GM23338 (cell line): ENCODE results near the gene TUBB3. TPM values are rescaled to one million over a fixed set of nuclear protein-coding genes. Genes with fewer than 3 reads are reported as not detected.

Source experiments
- ATAC-seq: fragments of 200-7000 bp; cut with Tn5 transposase; 3 replicates; pipeline ENCODE4 v1.9.1; 2020
- DNase-seq: peaks from one replicate; pipeline ENCODE4 v3.0.0-alpha.2; 2015; ENCODE audit warnings: low spot score
- H2AFZ ChIP-seq: fragments of 200-600 bp; sonication (generic); 2 replicates; pipeline ENCODE4 v1.8.0; 2016; ENCODE audit warnings: antibody characterized with exemption, mild to moderate bottlenecking, moderate library complexity
- H3F3A ChIP-seq: fragments of 200-600 bp; sonication (generic); replicated peaks from 2 replicates; pipeline ENCODE4 v1.8.0; 2017; ENCODE audit warnings: antibody characterized with exemption, mixed run types, low read depth
- H3K27ac ChIP-seq: fragments of 200-600 bp; sonication (generic); 2 replicates; pipeline ENCODE4 v1.6.1; 2016; ENCODE audit warnings: low read depth
- H3K27me3 ChIP-seq: fragments of 200-600 bp; sonication (generic); 2 replicates; pipeline ENCODE4 v1.8.0; 2016; ENCODE audit warnings: mild to moderate bottlenecking, mixed run types, moderate library complexity; ENCODE audit not compliant: insufficient read depth
- H3K36me3 ChIP-seq: fragments of 200-600 bp; sonication (generic); 2 replicates; pipeline ENCODE4 v1.8.0; 2016; ENCODE audit warnings: mild to moderate bottlenecking; ENCODE audit not compliant: insufficient read depth
- H3K4me1 ChIP-seq: fragments of 200-600 bp; sonication (generic); 2 replicates; pipeline ENCODE4 v1.8.0; 2016; ENCODE audit warnings: mild to moderate bottlenecking, moderate library complexity; ENCODE audit not compliant: insufficient read depth
- H3K4me2 ChIP-seq: fragments of 200-600 bp; sonication (generic); 2 replicates; pipeline ENCODE4 v1.7.1; 2017; ENCODE audit warnings: mixed run types
- H3K4me3 ChIP-seq: fragments of 200-600 bp; sonication (generic); 2 replicates; pipeline ENCODE4 v1.6.1; 2016; ENCODE audit warnings: mixed run types
- H3K79me2 ChIP-seq: fragments of 200-600 bp; sonication (generic); replicated peaks from 2 replicates; pipeline ENCODE4 v1.8.0; 2017; ENCODE audit warnings: mild to moderate bottlenecking; ENCODE audit not compliant: insufficient read depth
- H3K9me2 ChIP-seq: fragments of 200-600 bp; sonication (generic); 2 replicates; pipeline ENCODE4 v1.8.0; 2017; ENCODE audit not compliant: insufficient read depth
- H4K20me1 ChIP-seq: fragments of 200-600 bp; sonication (generic); replicated peaks from 2 replicates; pipeline ENCODE4 v1.8.0; 2017; ENCODE audit warnings: mild to moderate bottlenecking; ENCODE audit not compliant: insufficient read depth
- H3K27ac Mint-ChIP-seq: 2 replicates; pipeline ENCODE4 v1.8.0; 2020; ENCODE audit warnings: inconsistent platforms, mild to moderate bottlenecking, moderate library complexity, mixed read lengths
- H3K27me3 Mint-ChIP-seq: 3 replicates; pipeline ENCODE4 v1.8.0; 2022; ENCODE audit warnings: low read depth, mild to moderate bottlenecking, moderate library complexity, mixed read lengths, inconsistent platforms; ENCODE audit not compliant: insufficient read depth, poor library complexity
- H3K36me3 Mint-ChIP-seq: 3 replicates; pipeline ENCODE4 v1.8.0; 2021; ENCODE audit warnings: low read depth, mild to moderate bottlenecking, inconsistent platforms, moderate library complexity, mixed read lengths
- H3K4me1 Mint-ChIP-seq: 3 replicates; pipeline ENCODE4 v1.8.0; 2020; ENCODE audit warnings: mild to moderate bottlenecking, inconsistent platforms, mixed read lengths
- H3K4me3 Mint-ChIP-seq: 3 replicates; pipeline ENCODE4 v1.8.0; 2021; ENCODE audit warnings: moderate library complexity, mild to moderate bottlenecking, inconsistent platforms, mixed read lengths
- H3K9me3 Mint-ChIP-seq: 3 replicates; pipeline ENCODE4 v1.8.0; 2020; ENCODE audit warnings: moderate library complexity, mild to moderate bottlenecking, inconsistent platforms, mixed read lengths
- ZNF331 ChIP-seq: fragments of 250-450 bp; sonication (Bioruptor Pico); IDR thresholded peaks from 2 replicates; pipeline ENCODE4 v1.5.0; 2020; ENCODE audit warnings: low read depth, mild to moderate bottlenecking, moderate library complexity
- polyA plus RNA-seq: library from polyadenylated mRNA; unstranded; fragments of >200 nt; fragmentation: Nextera tagmentation; extraction: Ambion mirVana; gene quantifications from 2 replicates; pipeline ENCODE4 v1.2.1, GENCODE V29; 2016
- total RNA-seq: library from RNA; depleted of rRNA; stranded (reverse); fragments of >200 nt; shearing (Covaris generic); gene quantifications from 2 replicates; pipeline ENCODE4 v1.2.3, GENCODE V29; 2014
- TF ChIP-seq, protein P1 (sequence below): fragments of 250-450 bp; sonication (Bioruptor Pico); IDR thresholded peaks from 2 replicates; pipeline ENCODE4 v1.5.0; 2020; ENCODE audit warnings: mild to moderate bottlenecking, moderate library complexity
- TF ChIP-seq, protein P2 (sequence below), 2 experiments: fragments of 200-600 bp in 1 of 2; sonication (generic) in 1 of 2; conservative IDR thresholded peaks; 2 replicates each; pipeline versions ENCODE4 v1.5.1 to v1.6.1; 2016 to 2017; ENCODE audit warnings: antibody characterized with exemption in 2 of 2, low read depth in 2 of 2, mild to moderate bottlenecking in 2 of 2, moderate library complexity in 1 of 2

TUBB3 gene
- total and polyA plus RNA-seq, 2 experiments from 2014 or later: 149 to 443 TPM

DNA sequence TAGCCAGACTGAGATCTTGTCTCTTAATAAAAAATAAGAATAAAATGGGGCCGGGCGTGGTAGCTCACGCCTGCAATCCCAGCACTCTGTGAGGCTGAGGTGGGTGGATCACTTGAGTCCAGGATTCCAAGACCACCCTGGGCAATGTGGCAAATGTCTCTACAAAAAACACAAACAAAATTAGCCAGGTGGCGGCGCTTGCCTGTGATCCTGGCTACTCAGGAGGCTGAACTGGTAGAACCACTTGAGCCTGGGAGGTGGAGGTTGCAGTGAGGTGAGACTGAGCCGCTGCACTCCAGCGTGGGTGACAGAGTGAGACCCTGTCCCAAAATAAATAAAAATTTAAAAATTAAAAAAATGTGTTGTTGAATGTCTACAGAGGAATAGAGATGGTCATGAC lies 22.5 kb downstream of the TUBB3 start:
- no peaks in the 10 kb centered on the region; the same call in 2 of the 3 replicates for H3K36me3 Mint-ChIP-seq
- Histone ChIP-seq H3K27me3 (peaks cover 34% of the 10 kb centered on the region), H3K27ac (no peak overlapping the region), H4K20me1 (no peaks in the 10 kb centered on the region), H3K4me2 (no peak overlapping the region), H2AFZ (no peak overlapping the region), H3K36me3 (no peaks in the 10 kb centered on the region), H3K4me3 (no peak overlapping the region), H3F3A (no peaks in the 10 kb centered on the region; the same call in 1 of the 2 replicates), H3K4me1 (peaks cover 3% of the 10 kb centered on the region; the same call in 1 of the 2 replicates), H3K9me2 (no peaks in the 10 kb centered on the region), H3K79me2 (no peaks in the 10 kb centered on the region)
- peaks cover 35% of the 10 kb centered on the region for H3K27me3 Mint-ChIP-seq
- TF ChIP-seq, protein P1, sequence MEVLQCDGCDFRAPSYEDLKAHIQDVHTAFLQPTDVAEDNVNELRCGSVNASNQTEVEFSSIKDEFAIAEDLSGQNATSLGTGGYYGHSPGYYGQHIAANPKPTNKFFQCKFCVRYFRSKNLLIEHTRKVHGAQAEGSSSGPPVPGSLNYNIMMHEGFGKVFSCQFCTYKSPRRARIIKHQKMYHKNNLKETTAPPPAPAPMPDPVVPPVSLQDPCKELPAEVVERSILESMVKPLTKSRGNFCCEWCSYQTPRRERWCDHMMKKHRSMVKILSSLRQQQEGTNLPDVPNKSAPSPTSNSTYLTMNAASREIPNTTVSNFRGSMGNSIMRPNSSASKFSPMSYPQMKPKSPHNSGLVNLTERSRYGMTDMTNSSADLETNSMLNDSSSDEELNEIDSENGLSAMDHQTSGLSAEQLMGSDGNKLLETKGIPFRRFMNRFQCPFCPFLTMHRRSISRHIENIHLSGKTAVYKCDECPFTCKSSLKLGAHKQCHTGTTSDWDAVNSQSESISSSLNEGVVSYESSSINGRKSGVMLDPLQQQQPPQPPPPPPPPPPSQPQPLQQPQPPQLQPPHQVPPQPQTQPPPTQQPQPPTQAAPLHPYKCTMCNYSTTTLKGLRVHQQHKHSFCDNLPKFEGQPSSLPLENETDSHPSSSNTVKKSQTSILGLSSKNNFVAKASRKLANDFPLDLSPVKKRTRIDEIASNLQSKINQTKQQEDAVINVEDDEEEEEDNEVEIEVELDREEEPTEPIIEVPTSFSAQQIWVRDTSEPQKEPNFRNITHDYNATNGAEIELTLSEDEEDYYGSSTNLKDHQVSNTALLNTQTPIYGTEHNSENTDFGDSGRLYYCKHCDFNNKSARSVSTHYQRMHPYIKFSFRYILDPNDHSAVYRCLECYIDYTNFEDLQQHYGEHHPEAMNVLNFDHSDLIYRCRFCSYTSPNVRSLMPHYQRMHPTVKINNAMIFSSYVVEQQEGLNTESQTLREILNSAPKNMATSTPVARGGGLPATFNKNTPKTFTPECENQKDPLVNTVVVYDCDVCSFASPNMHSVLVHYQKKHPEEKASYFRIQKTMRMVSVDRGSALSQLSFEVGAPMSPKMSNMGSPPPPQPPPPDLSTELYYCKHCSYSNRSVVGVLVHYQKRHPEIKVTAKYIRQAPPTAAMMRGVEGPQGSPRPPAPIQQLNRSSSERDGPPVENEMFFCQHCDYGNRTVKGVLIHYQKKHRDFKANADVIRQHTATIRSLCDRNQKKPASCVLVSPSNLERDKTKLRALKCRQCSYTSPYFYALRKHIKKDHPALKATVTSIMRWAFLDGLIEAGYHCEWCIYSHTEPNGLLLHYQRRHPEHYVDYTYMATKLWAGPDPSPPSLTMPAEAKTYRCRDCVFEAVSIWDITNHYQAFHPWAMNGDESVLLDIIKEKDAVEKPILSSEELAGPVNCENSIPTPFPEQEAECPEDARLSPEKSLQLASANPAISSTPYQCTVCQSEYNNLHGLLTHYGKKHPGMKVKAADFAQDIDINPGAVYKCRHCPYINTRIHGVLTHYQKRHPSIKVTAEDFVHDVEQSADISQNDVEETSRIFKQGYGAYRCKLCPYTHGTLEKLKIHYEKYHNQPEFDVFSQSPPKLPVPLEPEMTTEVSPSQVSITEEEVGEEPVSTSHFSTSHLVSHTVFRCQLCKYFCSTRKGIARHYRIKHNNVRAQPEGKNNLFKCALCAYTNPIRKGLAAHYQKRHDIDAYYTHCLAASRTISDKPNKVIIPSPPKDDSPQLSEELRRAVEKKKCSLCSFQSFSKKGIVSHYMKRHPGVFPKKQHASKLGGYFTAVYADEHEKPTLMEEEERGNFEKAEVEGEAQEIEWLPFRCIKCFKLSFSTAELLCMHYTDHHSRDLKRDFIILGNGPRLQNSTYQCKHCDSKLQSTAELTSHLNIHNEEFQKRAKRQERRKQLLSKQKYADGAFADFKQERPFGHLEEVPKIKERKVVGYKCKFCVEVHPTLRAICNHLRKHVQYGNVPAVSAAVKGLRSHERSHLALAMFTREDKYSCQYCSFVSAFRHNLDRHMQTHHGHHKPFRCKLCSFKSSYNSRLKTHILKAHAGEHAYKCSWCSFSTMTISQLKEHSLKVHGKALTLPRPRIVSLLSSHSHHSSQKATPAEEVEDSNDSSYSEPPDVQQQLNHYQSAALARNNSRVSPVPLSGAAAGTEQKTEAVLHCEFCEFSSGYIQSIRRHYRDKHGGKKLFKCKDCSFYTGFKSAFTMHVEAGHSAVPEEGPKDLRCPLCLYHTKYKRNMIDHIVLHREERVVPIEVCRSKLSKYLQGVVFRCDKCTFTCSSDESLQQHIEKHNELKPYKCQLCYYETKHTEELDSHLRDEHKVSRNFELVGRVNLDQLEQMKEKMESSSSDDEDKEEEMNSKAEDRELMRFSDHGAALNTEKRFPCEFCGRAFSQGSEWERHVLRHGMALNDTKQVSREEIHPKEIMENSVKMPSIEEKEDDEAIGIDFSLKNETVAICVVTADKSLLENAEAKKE: no peak
- TF ChIP-seq, protein P2, sequence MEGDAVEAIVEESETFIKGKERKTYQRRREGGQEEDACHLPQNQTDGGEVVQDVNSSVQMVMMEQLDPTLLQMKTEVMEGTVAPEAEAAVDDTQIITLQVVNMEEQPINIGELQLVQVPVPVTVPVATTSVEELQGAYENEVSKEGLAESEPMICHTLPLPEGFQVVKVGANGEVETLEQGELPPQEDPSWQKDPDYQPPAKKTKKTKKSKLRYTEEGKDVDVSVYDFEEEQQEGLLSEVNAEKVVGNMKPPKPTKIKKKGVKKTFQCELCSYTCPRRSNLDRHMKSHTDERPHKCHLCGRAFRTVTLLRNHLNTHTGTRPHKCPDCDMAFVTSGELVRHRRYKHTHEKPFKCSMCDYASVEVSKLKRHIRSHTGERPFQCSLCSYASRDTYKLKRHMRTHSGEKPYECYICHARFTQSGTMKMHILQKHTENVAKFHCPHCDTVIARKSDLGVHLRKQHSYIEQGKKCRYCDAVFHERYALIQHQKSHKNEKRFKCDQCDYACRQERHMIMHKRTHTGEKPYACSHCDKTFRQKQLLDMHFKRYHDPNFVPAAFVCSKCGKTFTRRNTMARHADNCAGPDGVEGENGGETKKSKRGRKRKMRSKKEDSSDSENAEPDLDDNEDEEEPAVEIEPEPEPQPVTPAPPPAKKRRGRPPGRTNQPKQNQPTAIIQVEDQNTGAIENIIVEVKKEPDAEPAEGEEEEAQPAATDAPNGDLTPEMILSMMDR (conservative IDR thresholded peaks at IDR 0.05; ENCODE audit: low read depth in 2 of 2): peak in 1 of 2 experiments; percentile 38; a peak in 3 of 4 replicates
- peaks cover 4% of the 10 kb centered on the region; the same call in 1 of the 3 replicates for H3K9me3 Mint-ChIP-seq
- ATAC-seq: no peak
- H3K27ac Mint-ChIP-seq: no peak overlapping the region
- no peak overlapping the region for H3K4me3 Mint-ChIP-seq
- no peaks in the 10 kb centered on the region; the same call in 2 of the 3 replicates for H3K4me1 Mint-ChIP-seq
- peak; percentile 48 for DNase-seq

DNA sequence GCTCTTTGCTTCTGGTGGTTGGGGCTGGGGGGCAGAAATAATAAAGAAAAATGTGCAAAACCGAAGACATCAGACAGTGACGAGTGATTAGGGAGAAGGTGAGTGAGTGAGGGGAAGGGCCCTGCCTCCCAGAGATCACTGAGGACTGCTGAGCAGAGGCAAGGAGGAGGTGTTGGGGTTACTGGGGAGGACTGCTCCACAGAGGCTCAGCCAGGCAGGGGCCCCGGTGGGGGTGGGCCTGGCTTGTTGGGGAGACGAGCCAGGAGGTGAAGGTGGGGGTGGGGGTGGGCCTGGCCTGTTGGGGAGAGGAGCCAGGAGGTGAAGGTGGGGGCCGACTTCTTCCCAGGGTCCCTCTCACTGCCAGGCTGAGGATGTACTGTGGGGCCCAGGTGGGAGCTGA lies 23.4 kb downstream of the TUBB3 start:
- DNase-seq (no peak), ATAC-seq (no peak)
- Histone ChIP-seq H3K27ac (no peak overlapping the region), H3K27me3 (peaks cover 34% of the 10 kb centered on the region), H3K79me2 (no peaks in the 10 kb centered on the region), H3K4me2 (no peak overlapping the region), H3K4me3 (no peak overlapping the region), H2AFZ (no peak overlapping the region), H3K36me3 (no peaks in the 10 kb centered on the region), H3K9me2 (no peaks in the 10 kb centered on the region), H3F3A (no peaks in the 10 kb centered on the region; the same call in 1 of the 2 replicates), H4K20me1 (no peaks in the 10 kb centered on the region), H3K4me1 (peaks cover 3% of the 10 kb centered on the region; the same call in 1 of the 2 replicates)
- Mint-ChIP-seq H3K27me3 (peaks cover 35% of the 10 kb centered on the region), H3K36me3 (no peaks in the 10 kb centered on the region; the same call in 2 of the 3 replicates), H3K4me3 (no peak overlapping the region), H3K27ac (no peak overlapping the region), H3K9me3 (peaks cover 4% of the 10 kb centered on the region; the same call in 1 of the 3 replicates), H3K4me1 (no peaks in the 10 kb centered on the region; the same call in 2 of the 3 replicates)
- TF ChIP-seq, protein P1: no peak
- no peak for TF ChIP-seq ZNF331 (CRISPR knock-in tag)
